Naive thymus-derived CD4-positive, alpha-beta T cell (primary cell): Measurements from ENCODE around the gene TENM4. TPM values are rescaled to one million over a fixed set of nuclear protein-coding genes. Genes with fewer than 3 reads are reported as not detected.

ENCODE experiments used
- ATAC-seq: fragments of 150-1000 bp; cut with Tn5 transposase; 2 replicates; pipeline ENCODE4 v1.10.0; 2021; ENCODE audit warnings: mild to moderate bottlenecking, moderate library complexity
- CTCF ChIA-PET: fragments of 350-600 bp; sonication (Branson Sonifier 250); formaldehyde crosslinking; loops from one replicate; lab custom pipeline; 2021; ENCODE audit warnings: antibody characterized with exemption; lab: Charles Lee
- POLR2A ChIA-PET: fragments of 350-600 bp; sonication (Branson Sonifier 250); formaldehyde crosslinking; loops from one replicate; lab custom pipeline; 2021; ENCODE audit warnings: antibody characterized with exemption, inconsistent platforms; lab: Charles Lee
- DNase-seq, 9 donors: peaks; one replicate each; pipeline versions ENCODE4 v3.0.0 to v3.0.0-alpha.2; 2020 to 2022; ENCODE audit warnings: mixed read lengths in 1 of 9
- H3K27ac ChIP-seq: one replicate; pipeline ENCODE4 v1.7.0; 2013; ENCODE audit warnings: mild to moderate bottlenecking, low read depth, low read length, moderate library complexity
- H3K27me3 ChIP-seq, 2 donors: one replicate each; pipeline ENCODE4 v1.7.0; 2013; ENCODE audit warnings: low read length in 2 of 2, mild to moderate bottlenecking in 2 of 2, moderate library complexity in 2 of 2; ENCODE audit not compliant: control insufficient read depth in 2 of 2, insufficient read depth in 2 of 2
- H3K36me3 ChIP-seq, 3 experiments: 1 replicate in 2 of 3; 2 replicates in 1 of 3; pipeline ENCODE4 v1.7.0; 2013; ENCODE audit warnings: low read length in 3 of 3, mild to moderate bottlenecking in 3 of 3, moderate library complexity in 1 of 3; ENCODE audit not compliant: insufficient read depth in 3 of 3, control insufficient read depth in 2 of 3
- H3K4me1 ChIP-seq, 2 donors: one replicate each; pipeline ENCODE4 v1.7.0; 2013; ENCODE audit warnings: low read length in 2 of 2, mild to moderate bottlenecking in 2 of 2, moderate library complexity in 1 of 2; ENCODE audit not compliant: control insufficient read depth in 2 of 2, insufficient read depth in 2 of 2
- H3K4me3 ChIP-seq: 2 replicates; pipeline ENCODE4 v1.7.0; 2013; ENCODE audit warnings: mild to moderate bottlenecking, low read length
- H3K9me3 ChIP-seq, 3 experiments: 1 replicate in 2 of 3; 2 replicates in 1 of 3; pipeline ENCODE4 v1.7.0; 2013; ENCODE audit warnings: low read length in 3 of 3; ENCODE audit not compliant: control insufficient read depth in 2 of 3
- H3K27ac Mint-ChIP-seq, 9 donors: one replicate each; pipeline ENCODE4 v1.8.0; 2020 to 2022; ENCODE audit warnings: mixed read lengths in 9 of 9, mild to moderate bottlenecking in 8 of 9, moderate library complexity in 5 of 9, inconsistent platforms in 2 of 9
- H3K27me3 Mint-ChIP-seq, 5 donors: one replicate each; pipeline ENCODE4 v1.8.0; 2021 to 2022; ENCODE audit warnings: mixed read lengths in 5 of 5, mild to moderate bottlenecking in 1 of 5
- H3K36me3 Mint-ChIP-seq, 5 donors: one replicate each; pipeline ENCODE4 v1.8.0; 2020 to 2022; ENCODE audit warnings: mixed read lengths in 5 of 5, mild to moderate bottlenecking in 3 of 5, inconsistent platforms in 1 of 5
- H3K4me1 Mint-ChIP-seq, 7 donors: one replicate each; pipeline ENCODE4 v1.8.0; 2020 to 2022; ENCODE audit warnings: mixed read lengths in 7 of 7, mild to moderate bottlenecking in 3 of 7, inconsistent platforms in 1 of 7
- H3K4me3 Mint-ChIP-seq, 10 donors: one replicate each; pipeline ENCODE4 v1.8.0; 2020 to 2022; ENCODE audit warnings: mild to moderate bottlenecking in 10 of 10, mixed read lengths in 10 of 10, moderate library complexity in 6 of 10, inconsistent platforms in 2 of 10
- H3K9me3 Mint-ChIP-seq, 11 donors: one replicate each; pipeline ENCODE4 v1.8.0; 2020 to 2022; ENCODE audit warnings: mixed read lengths in 11 of 11, mild to moderate bottlenecking in 4 of 11, inconsistent platforms in 1 of 11, moderate library complexity in 1 of 11
- intact Hi-C, 2 donors: fragments of 100-400 bp; cut with micrococcal nuclease; formaldehyde crosslinking; loops; one replicate each; pipeline ENCODE4 v1.15.1; 2023
- polyA plus RNA-seq, 2 donors: library from polyadenylated mRNA; unstranded; fragments of 300-500 nt; fragmentation: Illumina TruSeq; gene quantifications; one replicate each; pipeline ENCODE4 v1.2.3, GENCODE V29; 2021
- total RNA-seq, 6 experiments: library from RNA in 5 of 6; stranded (reverse) in 5 of 6; gene quantifications; 1 replicate in 5 of 6; 2 replicates in 1 of 6; pipeline ENCODE4 v1.2.3 and lab custom pipeline; 2021 to 2026

Gene TENM4
- total and polyA plus RNA-seq, 7 experiments from 2014 or later: 0.32 to 0.47 TPM; not detected in 5

DNA sequence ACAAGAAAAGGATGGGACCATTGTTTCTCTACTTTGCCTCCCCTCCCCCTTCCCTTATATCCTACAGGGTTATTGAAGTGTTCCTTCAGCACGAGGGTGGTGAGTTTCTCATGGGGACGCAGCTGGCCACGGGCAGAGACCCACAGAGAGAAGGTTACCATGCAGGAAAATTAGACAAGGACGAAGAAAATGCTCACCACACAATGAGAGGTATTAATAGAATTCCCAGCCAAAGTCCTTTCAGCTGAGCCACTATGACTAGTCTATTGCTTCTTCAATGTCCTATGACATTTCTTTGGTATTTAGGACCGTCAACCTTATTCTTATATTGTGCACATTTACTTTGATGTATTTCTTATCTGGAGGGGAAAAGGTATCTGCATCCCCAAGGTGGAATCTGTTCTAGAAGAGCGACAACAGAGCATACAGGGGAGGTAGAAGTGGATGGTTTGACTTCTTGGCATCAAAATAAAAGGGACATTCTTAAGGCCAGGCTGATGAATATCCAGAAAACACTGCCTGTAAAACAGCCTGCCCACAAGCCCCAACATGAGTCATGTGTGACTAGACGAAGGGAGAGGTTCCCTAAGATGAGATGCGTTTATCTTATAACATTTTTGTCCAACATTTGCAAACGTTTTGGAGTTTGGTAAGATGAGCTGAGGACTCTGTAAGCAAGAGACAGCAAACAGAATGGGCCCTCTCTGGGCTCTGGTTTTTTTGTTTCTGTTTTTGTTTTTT, 656.3 kb downstream of the TENM4 start:
- Histone ChIP-seq H3K36me3 (no peaks in the 10 kb centered on the region), H3K27ac (no peak overlapping the region), H3K4me1 (no peaks in the 10 kb centered on the region), H3K9me3 (no peaks in the 10 kb centered on the region), H3K27me3 (no peaks in the 10 kb centered on the region), H3K4me3 (no peak overlapping the region)
- intact Hi-C loops: no loop called here
- no peaks in the 10 kb centered on the region for H3K36me3 Mint-ChIP-seq
- DNase-seq: no peak
- ATAC-seq: no peak
- H3K9me3 Mint-ChIP-seq: no peaks in the 10 kb centered on the region
- no peak overlapping the region for H3K4me3 Mint-ChIP-seq
- H3K4me1 Mint-ChIP-seq: no peaks in the 10 kb centered on the region
- H3K27ac Mint-ChIP-seq: no peak overlapping the region
- ChIA-PET CTCF (no interaction called here), POLR2A (no interaction called here)
- peaks cover 11 to 39% (median 12%) of the 10 kb centered on the region in 5 donors for H3K27me3 Mint-ChIP-seq

DNA sequence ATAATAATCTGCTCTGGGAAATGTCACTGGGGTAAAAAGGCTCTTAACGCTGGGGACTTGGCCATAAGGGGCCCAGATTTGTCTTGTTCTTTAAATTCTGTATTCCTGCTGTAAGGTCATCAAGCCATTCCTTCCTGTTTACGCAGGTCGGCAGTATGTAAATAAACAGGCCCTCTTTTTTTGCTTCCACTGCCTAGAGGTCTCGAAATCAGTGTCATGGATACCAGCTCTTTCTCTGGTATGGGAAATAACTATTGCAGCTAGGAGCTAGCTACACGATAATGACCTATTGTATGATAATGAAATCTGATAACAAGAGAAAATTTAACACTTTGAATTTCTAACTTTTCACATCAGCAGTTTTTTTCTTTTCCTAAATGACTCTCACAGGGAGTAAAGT, 657.0 kb downstream of the TENM4 start:
- Histone ChIP-seq H3K27me3 (no peaks in the 10 kb centered on the region), H3K9me3 (no peaks in the 10 kb centered on the region), H3K4me3 (no peak overlapping the region), H3K36me3 (no peaks in the 10 kb centered on the region), H3K27ac (no peak overlapping the region), H3K4me1 (no peaks in the 10 kb centered on the region)
- peaks cover 11 to 36% (median 12%) of the 10 kb centered on the region in 5 donors for H3K27me3 Mint-ChIP-seq
- H3K9me3 Mint-ChIP-seq: no peaks in the 10 kb centered on the region
- no peak overlapping the region for H3K4me3 Mint-ChIP-seq
- intact Hi-C loops: no loop called here
- no peak overlapping the region for H3K27ac Mint-ChIP-seq
- no peak for ATAC-seq
- H3K36me3 Mint-ChIP-seq: no peaks in the 10 kb centered on the region
- no peak for DNase-seq
- H3K4me1 Mint-ChIP-seq: no peaks in the 10 kb centered on the region
- POLR2A ChIA-PET: no interaction called here
- CTCF ChIA-PET: no interaction called here

- Histone ChIP-seq H3K27me3 (no peaks in the 10 kb centered on the region), H3K27ac (no peak overlapping the region), H3K36me3 (no peaks in the 10 kb centered on the region), H3K9me3 (no peaks in the 10 kb centered on the region), H3K4me1 (no peaks in the 10 kb centered on the region), H3K4me3 (no peak overlapping the region)
- DNase-seq (no peak), ATAC-seq (no peak)
- POLR2A ChIA-PET: no interaction called here
- H3K4me1 Mint-ChIP-seq: no peaks in the 10 kb centered on the region
- no peak overlapping the region for H3K27ac Mint-ChIP-seq
- H3K27me3 Mint-ChIP-seq: peaks cover 11 to 40% (median 16%) of the 10 kb centered on the region in 5 donors
- no peaks in the 10 kb centered on the region for H3K9me3 Mint-ChIP-seq
- H3K4me3 Mint-ChIP-seq: no peak overlapping the region
- intact Hi-C loops: no loop called here
- CTCF ChIA-PET: no interaction called here
- no peaks in the 10 kb centered on the region for H3K36me3 Mint-ChIP-seq
Measured at GRCh38 chr11:78783301-78783700, 657.5 kb downstream of the TENM4 start.

GRCh38 chr11:78782725-78783124, 658.1 kb downstream of the TENM4 start:
- no peak for ATAC-seq
- Histone ChIP-seq H3K27ac (no peak overlapping the region), H3K4me3 (no peak overlapping the region), H3K27me3 (no peaks in the 10 kb centered on the region), H3K4me1 (no peaks in the 10 kb centered on the region), H3K9me3 (no peaks in the 10 kb centered on the region), H3K36me3 (no peaks in the 10 kb centered on the region)
- no peak overlapping the region for H3K4me3 Mint-ChIP-seq
- ChIA-PET POLR2A (no interaction called here), CTCF (no interaction called here)
- H3K9me3 Mint-ChIP-seq: no peaks in the 10 kb centered on the region
- H3K4me1 Mint-ChIP-seq: no peaks in the 10 kb centered on the region
- no peak for DNase-seq
- H3K27ac Mint-ChIP-seq: no peak overlapping the region
- intact Hi-C loops: no loop called here
- no peaks in the 10 kb centered on the region for H3K36me3 Mint-ChIP-seq
- H3K27me3 Mint-ChIP-seq: peaks cover 11 to 40% (median 17%) of the 10 kb centered on the region in 5 donors

DNA sequence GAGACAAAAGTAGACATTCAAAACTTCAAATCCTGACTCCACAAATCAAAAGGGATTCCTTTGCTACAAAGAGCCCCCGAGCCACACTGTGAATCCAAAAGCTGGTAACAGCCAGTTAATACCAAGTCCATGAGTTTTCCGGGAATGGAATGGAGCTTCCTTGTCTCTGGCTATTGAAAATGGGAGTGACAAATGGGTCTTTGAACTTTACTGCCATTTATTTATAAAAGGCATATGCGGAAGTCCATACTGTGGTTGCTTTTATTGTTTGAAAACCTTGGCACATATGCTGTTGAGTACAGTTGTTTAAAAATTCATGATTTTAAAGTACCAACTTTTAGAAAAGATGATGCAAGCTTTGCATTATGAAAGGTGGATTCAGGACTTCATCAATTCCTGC, 659.9 kb downstream of the TENM4 start:
- ChIA-PET POLR2A (no interaction called here), CTCF (no interaction called here)
- H3K27ac ChIP-seq: no peak overlapping the region
- Mint-ChIP-seq H3K9me3 (no peaks in the 10 kb centered on the region), H3K36me3 (no peaks in the 10 kb centered on the region), H3K27ac (no peak overlapping the region), H3K4me3 (no peak overlapping the region), H3K4me1 (no peaks in the 10 kb centered on the region), H3K27me3 (peaks cover 11 to 32% (median 19%) of the 10 kb centered on the region in 5 donors)
- ATAC-seq (no peak), DNase-seq (no peak)
- H3K27me3 ChIP-seq: no peaks in the 10 kb centered on the region
- intact Hi-C loops: no loop called here
- H3K36me3 ChIP-seq: no peaks in the 10 kb centered on the region
- no peaks in the 10 kb centered on the region for H3K4me1 ChIP-seq
- no peak overlapping the region for H3K4me3 ChIP-seq
- no peaks in the 10 kb centered on the region for H3K9me3 ChIP-seq

DNA sequence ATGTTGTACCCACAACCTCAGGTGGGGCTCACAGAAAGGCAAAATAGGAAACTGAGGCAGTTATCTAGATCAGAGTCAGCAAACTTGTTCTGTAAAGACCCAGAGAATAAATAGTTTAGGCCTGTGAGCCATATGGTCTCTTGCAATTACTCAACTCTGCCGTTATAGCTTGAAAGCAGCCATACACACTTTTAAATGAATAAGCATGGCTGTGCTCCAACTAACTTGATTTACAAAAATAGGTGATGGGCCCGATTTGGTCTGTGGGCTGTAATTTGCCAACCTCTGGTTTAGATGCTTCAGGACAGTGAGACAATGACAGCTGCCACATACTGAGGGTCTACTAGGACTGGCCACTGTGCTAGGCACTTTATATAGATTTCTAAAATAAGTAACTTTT, 667.3 kb downstream of the TENM4 start:
- Mint-ChIP-seq H3K27me3 (peaks cover 4 to 11% (median 6%) of the 10 kb centered on the region in 5 donors), H3K4me1 (no peaks in the 10 kb centered on the region), H3K9me3 (peaks cover 0 to 1% (median 0%) of the 10 kb centered on the region in 11 donors), H3K36me3 (no peaks in the 10 kb centered on the region), H3K27ac (no peak overlapping the region), H3K4me3 (no peak overlapping the region)
- CTCF ChIA-PET: no interaction called here
- Histone ChIP-seq H3K27me3 (no peaks in the 10 kb centered on the region), H3K4me1 (no peaks in the 10 kb centered on the region), H3K36me3 (no peaks in the 10 kb centered on the region), H3K27ac (no peak overlapping the region), H3K4me3 (no peak overlapping the region), H3K9me3 (no peaks in the 10 kb centered on the region)
- ATAC-seq (no peak), DNase-seq (no peak)
- POLR2A ChIA-PET: no interaction called here
- intact Hi-C loops: no loop called here

GRCh38 chr11:78773077-78773476, 667.8 kb downstream of the TENM4 start:
- no peak overlapping the region for H3K27ac Mint-ChIP-seq
- H3K4me3 Mint-ChIP-seq: no peak overlapping the region
- intact Hi-C loops: no loop called here
- peaks cover 0 to 1% (median 0%) of the 10 kb centered on the region in 11 donors for H3K9me3 Mint-ChIP-seq
- H3K9me3 ChIP-seq: no peaks in the 10 kb centered on the region
- H3K4me1 ChIP-seq: no peaks in the 10 kb centered on the region
- no peak for ATAC-seq
- H3K27ac ChIP-seq: no peak overlapping the region
- no peak for DNase-seq
- no peaks in the 10 kb centered on the region for H3K36me3 ChIP-seq
- H3K36me3 Mint-ChIP-seq: no peaks in the 10 kb centered on the region
- POLR2A ChIA-PET: no interaction called here
- CTCF ChIA-PET: no interaction called here
- H3K4me1 Mint-ChIP-seq: no peaks in the 10 kb centered on the region
- H3K4me3 ChIP-seq: no peak overlapping the region
- H3K27me3 Mint-ChIP-seq: peaks cover 2 to 9% (median 4%) of the 10 kb centered on the region in 5 donors
- H3K27me3 ChIP-seq: no peaks in the 10 kb centered on the region
